GM23338 (cell line): Measurements from ENCODE around the gene C1R. TPM values are rescaled to one million over a fixed set of nuclear protein-coding genes. Genes with fewer than 3 reads are reported as not detected.

Experiments
- ATAC-seq: fragments of 200-7000 bp; cut with Tn5 transposase; 3 replicates; pipeline ENCODE4 v1.9.1; 2020
- DNase-seq: peaks from one replicate; pipeline ENCODE4 v3.0.0-alpha.2; 2015; ENCODE audit warnings: low spot score
- H2AFZ ChIP-seq: fragments of 200-600 bp; sonication (generic); 2 replicates; pipeline ENCODE4 v1.8.0; 2016; ENCODE audit warnings: antibody characterized with exemption, mild to moderate bottlenecking, moderate library complexity
- H3F3A ChIP-seq: fragments of 200-600 bp; sonication (generic); replicated peaks from 2 replicates; pipeline ENCODE4 v1.8.0; 2017; ENCODE audit warnings: antibody characterized with exemption, mixed run types, low read depth
- H3K27ac ChIP-seq: fragments of 200-600 bp; sonication (generic); 2 replicates; pipeline ENCODE4 v1.6.1; 2016; ENCODE audit warnings: low read depth
- H3K27me3 ChIP-seq: fragments of 200-600 bp; sonication (generic); 2 replicates; pipeline ENCODE4 v1.8.0; 2016; ENCODE audit warnings: mild to moderate bottlenecking, mixed run types, moderate library complexity; ENCODE audit not compliant: insufficient read depth
- H3K36me3 ChIP-seq: fragments of 200-600 bp; sonication (generic); 2 replicates; pipeline ENCODE4 v1.8.0; 2016; ENCODE audit warnings: mild to moderate bottlenecking; ENCODE audit not compliant: insufficient read depth
- H3K4me1 ChIP-seq: fragments of 200-600 bp; sonication (generic); 2 replicates; pipeline ENCODE4 v1.8.0; 2016; ENCODE audit warnings: mild to moderate bottlenecking, moderate library complexity; ENCODE audit not compliant: insufficient read depth
- H3K4me2 ChIP-seq: fragments of 200-600 bp; sonication (generic); 2 replicates; pipeline ENCODE4 v1.7.1; 2017; ENCODE audit warnings: mixed run types
- H3K4me3 ChIP-seq: fragments of 200-600 bp; sonication (generic); 2 replicates; pipeline ENCODE4 v1.6.1; 2016; ENCODE audit warnings: mixed run types
- H3K79me2 ChIP-seq: fragments of 200-600 bp; sonication (generic); replicated peaks from 2 replicates; pipeline ENCODE4 v1.8.0; 2017; ENCODE audit warnings: mild to moderate bottlenecking; ENCODE audit not compliant: insufficient read depth
- H3K9me2 ChIP-seq: fragments of 200-600 bp; sonication (generic); 2 replicates; pipeline ENCODE4 v1.8.0; 2017; ENCODE audit not compliant: insufficient read depth
- H4K20me1 ChIP-seq: fragments of 200-600 bp; sonication (generic); replicated peaks from 2 replicates; pipeline ENCODE4 v1.8.0; 2017; ENCODE audit warnings: mild to moderate bottlenecking; ENCODE audit not compliant: insufficient read depth
- H3K27ac Mint-ChIP-seq: 2 replicates; pipeline ENCODE4 v1.8.0; 2020; ENCODE audit warnings: inconsistent platforms, mild to moderate bottlenecking, moderate library complexity, mixed read lengths
- H3K27me3 Mint-ChIP-seq: 3 replicates; pipeline ENCODE4 v1.8.0; 2022; ENCODE audit warnings: low read depth, mild to moderate bottlenecking, moderate library complexity, mixed read lengths, inconsistent platforms; ENCODE audit not compliant: insufficient read depth, poor library complexity
- H3K36me3 Mint-ChIP-seq: 3 replicates; pipeline ENCODE4 v1.8.0; 2021; ENCODE audit warnings: low read depth, mild to moderate bottlenecking, inconsistent platforms, moderate library complexity, mixed read lengths
- H3K4me1 Mint-ChIP-seq: 3 replicates; pipeline ENCODE4 v1.8.0; 2020; ENCODE audit warnings: mild to moderate bottlenecking, inconsistent platforms, mixed read lengths
- H3K4me3 Mint-ChIP-seq: 3 replicates; pipeline ENCODE4 v1.8.0; 2021; ENCODE audit warnings: moderate library complexity, mild to moderate bottlenecking, inconsistent platforms, mixed read lengths
- H3K9me3 Mint-ChIP-seq: 3 replicates; pipeline ENCODE4 v1.8.0; 2020; ENCODE audit warnings: moderate library complexity, mild to moderate bottlenecking, inconsistent platforms, mixed read lengths
- CREB1 ChIP-seq: fragments of 250-450 bp; sonication (Bioruptor Pico); IDR thresholded peaks from 2 replicates; pipeline ENCODE4 v1.5.0; 2020; ENCODE audit warnings: low read depth, mild to moderate bottlenecking, moderate library complexity
- CTCF ChIP-seq, 2 experiments: fragments of 200-600 bp in 1 of 2; sonication (generic) in 1 of 2; conservative IDR thresholded peaks; 2 replicates each; pipeline versions ENCODE4 v1.5.1 to v1.6.1; 2016 to 2017; ENCODE audit warnings: antibody characterized with exemption in 2 of 2, low read depth in 2 of 2, mild to moderate bottlenecking in 2 of 2, moderate library complexity in 1 of 2
- ETS1 ChIP-seq: IDR thresholded peaks from 2 replicates; pipeline ENCODE4 v1.6.1; 2016; ENCODE audit warnings: antibody characterized with exemption
- EZH2 ChIP-seq: fragments of 200-600 bp; sonication (generic); IDR thresholded peaks from one replicate; pipeline ENCODE4 v1.8.0; 2017; ENCODE audit warnings: antibody characterized with exemption, mild to moderate bottlenecking, low read depth; ENCODE audit not compliant: unreplicated experiment
- JUNB ChIP-seq: IDR thresholded peaks from one replicate; pipeline ENCODE4 v1.6.1; 2016; ENCODE audit warnings: antibody characterized with exemption; ENCODE audit not compliant: unreplicated experiment
- NANOG ChIP-seq: IDR thresholded peaks from 2 replicates; pipeline ENCODE4 v1.6.1; 2016; ENCODE audit warnings: antibody characterized with exemption, borderline replicate concordance
- POLR2AphosphoS5 ChIP-seq: IDR thresholded peaks from 2 replicates; pipeline ENCODE4 v1.6.1; 2016; ENCODE audit warnings: antibody characterized with exemption, low read depth
- REST ChIP-seq: IDR thresholded peaks from one replicate; pipeline ENCODE4 v1.6.1; 2018; ENCODE audit warnings: antibody characterized with exemption; ENCODE audit not compliant: unreplicated experiment
- STAT1 ChIP-seq: IDR thresholded peaks from one replicate; pipeline ENCODE4 v1.6.1; 2016; ENCODE audit warnings: antibody characterized with exemption; ENCODE audit not compliant: unreplicated experiment
- ZNF331 ChIP-seq: fragments of 250-450 bp; sonication (Bioruptor Pico); IDR thresholded peaks from 2 replicates; pipeline ENCODE4 v1.5.0; 2020; ENCODE audit warnings: low read depth, mild to moderate bottlenecking, moderate library complexity
- polyA plus RNA-seq: library from polyadenylated mRNA; unstranded; fragments of >200 nt; fragmentation: Nextera tagmentation; extraction: Ambion mirVana; gene quantifications from 2 replicates; pipeline ENCODE4 v1.2.1, GENCODE V29; 2016
- total RNA-seq: library from RNA; depleted of rRNA; stranded (reverse); fragments of >200 nt; shearing (Covaris generic); gene quantifications from 2 replicates; pipeline ENCODE4 v1.2.3, GENCODE V29; 2014

The C1R gene
- total and polyA plus RNA-seq, 2 experiments from 2014 or later, result 6.4 to 8.8 TPM

GRCh38 chr12:7045913-7046312 lies 46.3 kb downstream of the C1R start (continued):
- TF ChIP-seq REST (no peak), ETS1 (no peak), NANOG (no peak), JUNB (no peak), POLR2AphosphoS5 (no peak)

GRCh38 chr12:7042842-7043241 lies 49.4 kb downstream of the C1R start:
- DNase-seq (peak; percentile 70), ATAC-seq (peak; percentile 76)
- no peak overlapping the region for H3K4me3 Mint-ChIP-seq
- H3K36me3 Mint-ChIP-seq, result no peaks in the 10 kb centered on the region; the same call in 2 of the 3 replicates
- Histone ChIP-seq H3K4me2 (no peak overlapping the region), H2AFZ (no peak overlapping the region), H3K4me3 (no peak overlapping the region), H3K9me2 (no peaks in the 10 kb centered on the region), H3F3A (no peaks in the 10 kb centered on the region), H3K27ac (no peak overlapping the region), H3K27me3 (no peaks in the 10 kb centered on the region), H4K20me1 (no peaks in the 10 kb centered on the region), H3K36me3 (no peaks in the 10 kb centered on the region), H3K79me2 (no peaks in the 10 kb centered on the region), H3K4me1 (no peaks in the 10 kb centered on the region)
- H3K9me3 Mint-ChIP-seq, result no peaks in the 10 kb centered on the region; the same call in 2 of the 3 replicates
- H3K27ac Mint-ChIP-seq, result no peak overlapping the region
- TF ChIP-seq CTCF (conservative IDR thresholded peaks at IDR 0.05; ENCODE audit: low read depth in 2 of 2) (peak; percentile 62), EZH2 (no peak)
- H3K27me3 Mint-ChIP-seq, result peaks cover 2% of the 10 kb centered on the region
- peaks cover 8% of the 10 kb centered on the region; the same call in 2 of the 3 replicates for H3K4me1 Mint-ChIP-seq

GRCh38 chr12:7039403-7039802 lies 52.8 kb downstream of the C1R start:
- Histone ChIP-seq H3K9me2 (no peaks in the 10 kb centered on the region; the same call in 1 of the 2 replicates), H3K4me1 (peaks cover 9% of the 10 kb centered on the region), H3K27me3 (no peaks in the 10 kb centered on the region), H4K20me1 (no peaks in the 10 kb centered on the region), H3K27ac (no peak overlapping the region), H3K4me2 (no peak overlapping the region), H3K36me3 (no peaks in the 10 kb centered on the region), H3F3A (no peaks in the 10 kb centered on the region), H3K4me3 (no peak overlapping the region), H3K79me2 (no peaks in the 10 kb centered on the region), H2AFZ (peak overlapping the region; percentile 85)
- ATAC-seq (no peak), DNase-seq (no peak)
- Mint-ChIP-seq H3K9me3 (no peaks in the 10 kb centered on the region; the same call in 2 of the 3 replicates), H3K36me3 (no peaks in the 10 kb centered on the region; the same call in 2 of the 3 replicates), H3K4me1 (peaks cover 26% of the 10 kb centered on the region), H3K27me3 (no peaks in the 10 kb centered on the region), H3K4me3 (no peak overlapping the region), H3K27ac (peak overlapping the region; percentile 52)
- TF ChIP-seq STAT1 (no peak), ZNF331 (no peak), CTCF (conservative IDR thresholded peaks at IDR 0.05; ENCODE audit: low read depth in 2 of 2) (no peak), REST (no peak), CREB1 (CRISPR knock-in tag) (no peak)
